Amniotic epithelial cell (primary cell): ENCODE measurements around the gene UPK3BL1.
"Not testable (repeated sequence)": the region's sequence is repeated elsewhere in the genome, so short reads cannot be mapped to it uniquely, and the experiment has no call there.

Experiments
- DNase-seq: peaks from one replicate; pipeline ENCODE4 v3.0.0-alpha.2; 2010; ENCODE audit warnings: low read depth

UPK3BL1 gene

DNA sequence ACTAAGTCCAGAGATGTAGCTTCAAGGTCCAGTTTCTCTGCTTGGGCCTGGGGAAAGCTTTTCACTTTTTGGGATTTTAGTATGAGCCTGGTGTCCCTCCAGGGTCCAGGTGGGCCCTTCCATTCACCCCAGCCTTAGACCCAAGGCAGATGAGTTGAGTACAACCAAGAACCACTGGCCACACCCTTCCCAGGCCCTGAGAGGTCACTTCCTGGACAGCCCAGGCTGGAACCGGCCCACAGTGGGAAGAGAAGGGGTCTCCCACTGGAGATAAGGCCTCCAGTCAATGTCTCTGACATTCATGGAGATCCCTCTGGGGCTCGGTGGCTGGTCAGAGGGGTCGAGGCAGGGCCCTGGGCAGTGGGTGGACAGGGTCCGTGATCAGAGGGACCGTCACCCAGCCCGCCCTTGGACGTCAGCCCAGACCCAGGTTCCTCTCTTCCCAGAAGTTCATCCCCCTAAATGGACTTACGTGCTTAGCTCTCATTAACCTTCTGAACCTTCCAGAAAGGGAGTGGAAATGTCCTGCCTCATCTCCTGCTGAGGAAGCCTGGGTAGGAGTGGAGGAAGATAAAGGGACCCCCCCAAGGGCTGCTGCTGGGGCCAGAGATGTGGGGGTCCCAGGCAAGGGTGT lies 15.2 kb downstream of the UPK3BL1 start:
- DNase-seq, result not testable (repeated sequence)

DNA sequence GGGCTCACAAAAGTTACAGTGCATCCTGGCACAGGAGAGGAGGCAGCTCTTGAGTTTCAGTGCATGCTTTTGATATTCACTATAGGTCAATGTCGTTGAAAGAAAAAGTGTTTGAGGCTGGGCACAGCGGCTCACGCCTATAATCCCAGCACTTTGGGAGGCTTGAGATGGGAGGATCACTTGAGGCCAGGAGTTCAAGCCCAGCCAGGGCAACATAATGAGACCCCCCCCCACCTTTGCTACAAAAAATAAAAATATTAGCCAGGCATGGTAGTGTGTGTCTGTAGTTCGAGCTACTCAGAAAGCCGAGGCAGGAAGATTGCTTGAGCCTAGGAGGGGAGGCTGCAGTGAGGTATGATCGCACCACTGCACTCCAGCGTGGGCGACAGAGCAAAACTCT lies 24.5 kb downstream of the UPK3BL1 start:
- DNase-seq, result not testable (repeated sequence)

DNA sequence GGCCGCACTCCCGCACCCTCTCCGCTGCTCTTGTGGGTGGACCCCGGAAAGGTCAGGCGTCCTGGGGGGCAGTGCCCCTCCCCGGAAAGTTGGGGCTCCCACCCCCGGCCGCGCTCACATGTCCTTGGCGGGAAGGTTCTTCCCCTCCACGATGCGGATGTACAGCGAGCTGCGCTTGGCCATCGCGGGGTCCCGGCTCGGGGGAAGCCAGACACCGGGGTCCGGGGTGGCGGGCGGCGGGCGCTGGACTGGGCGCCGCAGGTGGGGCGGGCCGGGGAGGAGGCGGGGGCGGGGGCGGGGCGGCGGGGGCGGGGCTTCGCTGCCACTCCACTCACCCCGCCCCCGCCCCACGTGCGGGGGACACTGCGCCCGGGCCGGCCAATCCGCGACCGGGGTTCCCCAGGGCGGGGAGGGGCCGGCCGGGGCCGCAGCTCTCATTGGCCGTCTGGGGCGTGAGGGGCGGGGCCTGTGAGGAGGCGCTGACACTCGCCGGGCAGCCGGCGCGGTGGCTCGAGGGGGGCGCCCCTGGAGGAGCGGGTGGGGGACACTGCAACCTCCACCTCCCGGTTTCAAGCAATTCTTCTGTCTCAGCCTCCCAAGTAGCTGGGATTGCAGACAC lies 26.0 kb downstream of the UPK3BL1 start, which contains the start of gene RASA4:
Gene RASA4, minus strand, starts transcription at position 250 of the 619 bp plus-strand sequence. Its CDS starts 67 bp downstream, at position 183.
- DNase-seq, result not testable (repeated sequence)

DNA sequence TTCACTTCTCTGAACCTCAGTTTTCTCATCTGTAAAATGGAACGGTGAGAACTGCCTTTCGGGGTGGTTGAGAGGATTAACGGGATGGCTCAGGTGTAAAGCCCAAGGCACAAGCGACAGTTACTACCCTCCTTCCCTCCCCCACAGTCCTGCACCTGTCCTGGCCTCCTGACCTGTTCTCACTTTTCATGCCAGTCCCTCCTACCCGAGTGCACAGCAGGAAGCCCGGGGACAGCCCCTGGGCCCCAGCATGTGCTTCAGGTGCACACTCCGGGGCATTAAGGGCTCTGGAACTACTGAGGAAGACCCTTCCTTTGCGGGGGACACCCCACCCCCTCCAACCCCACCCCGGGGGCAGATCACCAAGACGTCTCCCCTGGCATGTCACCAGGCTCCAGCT lies 26.7 kb downstream of the UPK3BL1 start:
- DNase-seq, result not testable (repeated sequence)

DNA sequence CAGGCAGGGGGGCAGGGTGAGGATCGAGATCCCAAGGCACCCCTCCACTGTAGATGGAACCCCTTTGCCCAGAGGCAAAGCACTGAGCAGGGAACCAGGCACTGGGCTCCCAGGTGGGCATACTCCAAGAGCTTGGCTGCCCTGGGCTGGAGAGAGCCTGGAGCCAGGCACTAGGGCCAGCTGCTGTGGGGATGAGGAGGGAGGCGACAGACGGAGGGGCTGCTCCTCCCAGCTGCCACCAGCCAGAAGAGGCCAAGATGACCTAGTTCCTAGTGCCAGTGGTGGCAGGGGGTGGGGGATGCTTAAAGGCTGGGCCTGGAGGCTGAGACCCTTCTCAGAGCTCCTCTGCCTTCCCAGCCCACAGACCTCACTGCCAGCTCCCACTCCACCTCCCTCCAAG lies 27.7 kb downstream of the UPK3BL1 start:
- DNase-seq, result not testable (repeated sequence)

DNA sequence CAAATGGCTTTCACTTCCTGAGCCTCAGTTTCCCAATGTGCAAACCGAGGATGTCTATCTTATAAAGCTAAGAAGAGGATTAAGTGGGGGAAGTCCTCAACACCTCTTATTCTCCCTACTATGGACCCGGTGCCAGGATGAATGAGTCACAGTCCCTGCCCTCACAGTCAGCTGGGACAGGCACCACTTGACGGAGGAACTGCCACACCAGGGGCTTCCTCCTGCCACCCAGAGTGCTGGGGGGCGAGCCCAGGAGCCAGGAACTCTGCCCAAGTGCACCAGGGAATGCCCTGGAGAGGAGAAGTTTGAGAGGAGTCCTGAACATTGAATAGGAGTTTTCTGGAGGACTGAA lies 28.3 kb downstream of the UPK3BL1 start:
- not testable (repeated sequence) for DNase-seq

DNA sequence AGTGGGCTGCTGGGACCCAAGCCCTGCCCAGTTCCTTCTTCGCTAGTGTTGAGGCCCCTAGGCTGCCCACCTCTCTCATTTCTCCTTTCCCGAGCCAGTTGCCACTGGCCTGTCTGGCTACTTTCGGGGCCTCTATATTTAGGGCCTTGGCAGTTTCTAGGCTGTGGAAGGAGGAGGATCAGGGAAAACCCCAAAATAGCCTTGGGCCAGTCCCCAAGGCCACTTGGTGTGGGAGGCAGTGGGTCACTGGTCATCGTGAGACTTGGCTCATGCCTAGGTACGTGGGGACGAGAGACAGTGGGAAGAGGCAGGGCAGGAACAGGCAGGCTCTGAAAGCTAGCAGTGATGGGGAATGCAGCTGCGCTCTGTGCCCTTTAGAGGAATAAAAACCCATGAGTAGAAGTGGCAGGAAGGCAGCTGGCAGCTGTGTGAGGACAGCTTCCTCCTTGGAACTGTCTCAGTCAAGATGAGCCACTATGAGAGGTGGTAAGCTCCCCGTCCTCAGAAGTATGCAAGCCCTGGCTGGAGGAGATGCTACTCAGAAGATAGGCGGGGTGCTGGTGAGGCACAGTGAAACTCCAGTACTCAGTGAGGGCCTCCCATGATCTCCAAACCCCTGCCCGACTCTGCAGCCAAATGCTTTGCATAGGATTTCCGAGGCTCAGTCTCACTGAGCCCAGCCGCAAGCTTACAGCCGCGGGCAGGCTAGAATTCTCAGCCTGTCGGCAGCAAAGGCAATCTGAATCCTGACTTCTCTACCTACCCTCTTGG lies 28.8 kb downstream of the UPK3BL1 start:
- DNase-seq, result not testable (repeated sequence)

DNA sequence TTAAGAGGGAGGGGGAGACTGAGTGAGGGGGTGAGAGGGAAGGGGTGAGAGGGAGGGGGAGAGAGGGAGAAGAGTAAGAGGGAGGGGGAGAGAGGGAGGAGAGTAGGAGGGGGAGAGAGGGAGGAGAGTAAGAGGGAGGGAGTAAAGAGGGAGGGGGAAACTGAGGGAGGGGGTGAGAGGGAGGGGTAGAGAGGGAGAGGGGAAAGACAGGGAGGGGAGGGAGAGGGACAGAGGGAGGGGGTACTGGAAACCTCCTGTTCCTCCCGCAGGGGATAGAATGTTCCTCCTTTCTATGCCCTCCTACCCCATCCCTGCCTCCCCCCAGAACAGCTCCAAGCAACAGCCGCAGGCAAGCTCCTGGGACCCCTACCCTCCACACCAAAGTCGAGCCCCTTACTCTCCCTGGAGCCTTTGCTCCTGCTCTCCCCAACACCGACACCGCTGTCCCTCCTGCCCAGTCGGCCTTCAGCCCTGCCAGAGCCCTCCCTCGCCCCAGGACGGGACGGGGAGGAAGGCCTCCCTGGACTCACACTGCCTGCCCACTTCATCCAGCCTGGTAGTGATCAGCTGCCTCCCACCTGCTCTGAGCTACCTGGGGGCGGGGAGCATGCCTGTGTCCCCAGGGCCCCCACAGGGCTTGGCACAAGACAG lies 30.8 kb downstream of the UPK3BL1 start:
- not testable (repeated sequence) for DNase-seq

DNA sequence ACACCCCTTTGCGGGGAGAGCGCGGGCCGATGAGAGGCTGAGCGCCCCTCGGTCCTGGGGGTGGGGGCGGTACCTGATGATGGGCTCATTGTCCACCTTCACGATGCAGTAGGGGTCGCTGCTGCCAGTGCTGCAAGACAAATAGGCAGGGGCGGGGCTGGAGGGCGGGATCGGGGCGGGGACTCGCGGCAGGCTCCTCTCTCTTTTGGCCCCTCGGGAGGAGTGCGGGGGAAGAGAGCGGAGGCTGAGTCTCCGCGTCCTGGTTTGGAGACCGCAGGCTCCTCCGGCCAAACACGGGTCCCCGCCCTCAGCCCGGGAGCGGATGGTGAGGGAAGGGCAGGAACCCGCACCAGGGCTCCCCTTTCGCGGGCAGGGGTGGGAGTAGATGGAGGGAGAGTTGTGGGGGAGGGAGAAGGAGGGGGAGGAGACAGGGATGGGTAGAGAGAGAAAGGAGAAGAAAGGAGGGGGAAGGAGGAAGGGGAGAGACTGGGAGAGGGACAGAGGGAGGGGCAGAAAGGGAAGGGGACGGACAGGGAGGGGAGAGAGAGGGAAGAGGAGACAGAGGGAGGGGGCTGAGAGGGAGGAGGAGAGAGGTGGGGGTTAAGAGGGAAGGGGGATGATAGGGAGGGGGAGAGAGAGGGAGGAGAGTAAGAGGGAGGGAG lies 31.4 kb downstream of the UPK3BL1 start:
- DNase-seq, result not testable (repeated sequence)

DNA sequence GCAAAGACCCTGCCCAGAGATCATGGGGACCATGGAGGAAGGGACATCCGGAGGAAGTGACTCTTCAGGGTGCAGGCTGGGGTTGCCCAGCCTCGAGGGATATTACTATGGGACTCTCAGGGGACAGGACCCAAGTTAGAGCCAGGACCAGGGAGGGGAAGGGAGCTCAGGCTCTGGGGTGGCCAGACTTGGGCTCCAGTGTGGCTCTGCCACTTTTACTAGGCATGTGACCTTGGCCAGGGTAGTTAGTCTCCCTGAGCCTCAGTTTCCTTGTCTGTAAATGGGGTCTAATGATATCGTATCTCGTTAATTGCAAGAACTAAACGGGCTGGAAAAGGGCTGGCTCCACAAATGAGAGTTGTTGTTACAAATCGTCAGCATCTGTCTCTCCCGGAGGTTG lies 32.1 kb downstream of the UPK3BL1 start:
- not testable (repeated sequence) for DNase-seq

DNA sequence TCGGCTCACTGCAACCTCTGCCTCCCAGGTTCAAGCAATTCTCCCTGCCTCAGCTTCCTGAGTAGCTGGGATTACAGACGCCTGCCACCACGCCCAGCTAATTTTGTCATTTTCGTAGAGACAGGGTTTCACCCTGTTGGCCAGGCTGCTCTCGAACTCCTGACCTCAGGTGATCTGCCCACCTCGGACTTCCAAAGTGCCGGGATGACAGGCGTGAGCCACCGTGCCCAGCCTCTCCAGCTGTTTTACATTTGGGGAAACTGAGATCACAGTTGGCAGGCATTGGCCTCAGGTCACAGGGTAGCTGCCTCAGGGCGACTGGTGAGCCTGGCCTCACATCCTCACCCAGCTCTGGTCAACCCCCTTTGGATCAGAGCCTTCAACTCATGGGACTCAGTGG lies 32.9 kb downstream of the UPK3BL1 start:
- not testable (repeated sequence) for DNase-seq

DNA sequence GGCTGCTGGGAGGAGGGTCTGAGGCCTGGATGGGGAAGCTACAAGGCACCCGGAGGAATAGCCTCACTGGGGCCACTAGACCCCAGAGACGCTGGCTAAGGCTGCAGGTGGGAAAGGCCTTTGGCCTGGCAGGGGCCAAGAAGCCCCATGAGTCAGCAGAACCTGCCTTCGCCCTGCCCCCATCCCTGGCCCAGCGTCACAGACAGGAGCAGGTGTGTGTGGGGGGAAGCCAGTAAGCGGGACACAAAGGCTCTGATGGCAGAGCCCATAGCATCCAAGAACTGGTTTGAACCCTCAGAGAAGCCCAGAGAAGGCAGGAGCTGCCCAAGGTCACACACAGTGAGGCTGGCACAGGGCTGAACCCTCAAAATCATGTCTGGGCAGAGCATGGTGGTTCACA lies 35.7 kb downstream of the UPK3BL1 start:
- DNase-seq, result not testable (repeated sequence)

DNA sequence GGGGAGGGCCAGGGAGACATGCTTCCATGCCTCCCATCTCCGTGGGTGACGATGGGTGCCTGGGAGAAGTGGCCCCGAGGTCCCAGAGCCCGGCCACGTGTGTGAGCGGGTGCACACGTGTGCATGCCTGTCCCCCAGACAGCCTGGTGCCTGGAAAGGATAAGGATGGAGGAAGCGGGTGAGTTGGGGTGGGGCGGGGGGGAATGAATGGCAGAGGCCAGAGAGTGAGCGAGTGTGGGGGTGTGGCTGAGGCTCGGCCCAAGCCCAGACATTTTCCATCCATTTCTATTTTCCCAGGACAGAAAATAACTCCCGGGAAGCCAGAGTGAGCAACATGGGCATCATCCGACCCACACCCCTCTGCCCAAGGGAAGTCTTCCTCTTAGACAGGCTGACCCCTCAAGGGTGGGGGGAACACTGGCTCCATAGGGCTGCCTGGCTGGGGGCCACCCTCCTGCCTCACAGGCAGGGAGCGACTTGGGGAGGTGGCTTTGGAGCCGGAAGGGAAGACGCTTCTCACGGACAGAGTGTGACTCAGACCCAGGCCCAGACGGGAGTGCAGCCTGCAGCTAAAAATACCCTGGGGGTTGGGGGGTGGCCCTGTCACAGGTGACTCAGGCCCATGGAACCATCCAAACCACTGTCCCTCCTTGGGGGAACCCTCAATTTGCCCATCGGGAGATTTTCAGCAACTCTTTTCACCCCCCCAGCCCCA lies 38.0 kb downstream of the UPK3BL1 start:
- not testable (repeated sequence) for DNase-seq

DNA sequence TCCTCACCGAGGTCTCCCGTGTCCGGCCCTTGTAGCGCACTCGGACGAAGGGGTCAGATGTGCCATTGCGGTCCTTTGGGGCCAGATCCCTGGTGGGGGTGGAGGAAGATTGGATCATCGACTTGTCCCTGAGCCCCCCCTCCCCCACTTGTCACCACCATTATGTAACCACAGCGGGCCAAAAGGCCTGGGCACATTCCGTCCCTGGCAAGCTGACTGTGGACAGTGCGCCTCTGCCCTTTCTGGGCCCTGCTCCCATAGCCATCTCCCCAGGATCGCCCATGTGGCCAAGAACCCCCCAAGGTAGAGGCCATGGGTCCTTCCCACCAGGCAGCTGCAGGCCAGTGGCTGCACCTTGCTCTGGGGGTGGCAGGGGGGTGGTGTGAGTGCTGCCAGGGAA lies 40.3 kb downstream of the UPK3BL1 start:
- not testable (repeated sequence) for DNase-seq

DNA sequence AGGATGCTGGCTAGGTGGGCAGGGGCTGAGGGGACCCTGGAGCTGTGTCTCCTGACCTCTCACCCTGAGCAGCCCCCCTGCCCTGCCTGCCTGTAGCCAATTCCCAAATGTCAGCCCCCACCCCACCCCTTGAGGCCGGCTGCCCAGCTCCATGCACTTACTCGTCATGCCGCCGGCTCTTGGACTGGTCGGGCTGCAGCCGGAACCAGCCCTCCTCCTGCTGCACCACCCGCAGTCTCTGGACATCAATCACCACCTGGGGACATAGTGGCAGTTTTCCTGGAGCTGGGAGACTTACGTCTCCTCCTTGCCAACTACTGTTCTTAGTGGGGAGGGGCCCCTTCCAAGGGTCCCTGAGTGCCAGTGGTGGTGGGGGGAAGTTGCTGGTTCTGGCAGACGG lies 42.9 kb downstream of the UPK3BL1 start:
- not testable (repeated sequence) for DNase-seq

DNA sequence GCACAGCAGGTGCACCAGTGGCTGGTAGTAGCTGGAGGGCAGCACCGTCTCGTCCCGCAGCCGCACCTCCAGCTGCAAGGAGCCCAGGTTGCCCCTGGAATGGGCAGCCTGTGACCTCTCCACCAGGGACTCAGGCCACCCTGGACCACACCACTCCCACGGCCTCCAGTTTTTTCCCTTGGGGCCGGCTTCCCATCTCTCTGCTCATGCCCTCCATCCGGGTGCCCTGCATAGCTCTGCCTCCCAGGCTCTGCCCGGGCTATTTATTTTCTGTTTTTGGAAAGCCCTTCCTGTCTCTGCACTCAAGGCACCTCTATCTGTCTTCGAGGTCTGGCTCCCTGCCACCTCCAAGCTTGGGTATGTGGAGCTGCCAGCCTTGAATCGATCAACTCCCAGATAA lies 46.6 kb downstream of the UPK3BL1 start:
- DNase-seq, result not testable (repeated sequence)

DNA sequence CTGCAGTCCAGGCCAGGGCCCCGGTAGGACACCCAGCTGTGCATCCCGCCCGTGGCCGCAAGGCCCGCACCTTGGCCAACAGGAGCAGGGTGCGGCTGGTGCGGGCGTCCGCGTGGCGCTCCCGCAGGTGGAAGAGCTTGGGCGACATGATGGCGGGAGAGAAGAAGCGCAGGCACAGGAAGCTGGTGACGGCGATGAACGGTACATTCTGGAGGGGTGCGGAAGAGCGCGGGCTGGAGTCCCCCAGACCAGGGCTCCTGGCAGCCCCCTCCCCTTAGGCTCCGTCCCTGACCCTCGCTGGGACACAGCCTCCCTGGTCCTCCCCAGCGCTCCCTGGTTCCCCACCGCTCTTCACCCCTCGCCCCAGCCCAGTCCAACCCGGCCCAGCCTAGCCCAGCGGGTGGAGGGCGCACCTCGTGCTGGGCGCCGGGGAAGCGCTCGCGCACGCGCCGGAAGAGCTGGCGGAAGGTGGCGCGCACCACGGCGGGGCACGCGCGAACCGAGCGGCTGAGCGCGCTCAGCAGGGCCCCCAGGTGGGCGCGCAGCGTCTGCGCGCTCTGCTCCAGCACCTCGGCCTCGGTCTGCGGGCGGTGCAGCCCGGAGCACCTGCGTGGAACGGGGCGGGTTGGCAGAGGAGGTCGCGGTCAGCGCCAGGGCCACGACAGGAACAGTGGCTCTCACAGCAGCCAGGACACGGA lies 48.8 kb downstream of the UPK3BL1 start:
- DNase-seq, result not testable (repeated sequence)

DNA sequence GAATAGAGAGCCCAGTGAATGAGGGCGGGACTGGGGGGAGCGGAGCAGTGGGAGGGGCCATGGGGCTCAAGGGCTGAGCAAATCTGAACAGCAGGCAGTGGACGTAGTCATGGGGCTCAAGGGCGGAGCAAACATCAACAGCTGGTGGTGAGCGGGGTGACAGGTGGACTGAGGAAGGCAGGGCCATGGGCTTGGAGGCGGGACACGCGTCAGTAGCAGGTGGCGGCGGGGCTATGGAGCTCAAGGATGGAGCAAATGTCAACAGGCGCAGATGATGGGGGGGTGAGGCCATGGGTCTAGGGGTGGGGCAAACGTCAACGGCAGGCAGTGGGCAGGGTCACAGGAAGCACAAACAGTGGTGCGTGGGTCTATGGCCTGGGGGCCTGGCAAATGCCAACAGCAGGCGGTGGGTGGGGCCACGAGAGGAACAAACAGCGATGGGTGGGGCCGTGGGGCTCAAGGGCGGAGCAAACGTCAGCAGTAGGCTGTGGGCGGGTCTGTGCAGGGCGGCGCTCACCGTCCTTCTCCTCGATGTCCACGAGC lies 50.0 kb downstream of the UPK3BL1 start:
- not testable (repeated sequence) for DNase-seq

DNA sequence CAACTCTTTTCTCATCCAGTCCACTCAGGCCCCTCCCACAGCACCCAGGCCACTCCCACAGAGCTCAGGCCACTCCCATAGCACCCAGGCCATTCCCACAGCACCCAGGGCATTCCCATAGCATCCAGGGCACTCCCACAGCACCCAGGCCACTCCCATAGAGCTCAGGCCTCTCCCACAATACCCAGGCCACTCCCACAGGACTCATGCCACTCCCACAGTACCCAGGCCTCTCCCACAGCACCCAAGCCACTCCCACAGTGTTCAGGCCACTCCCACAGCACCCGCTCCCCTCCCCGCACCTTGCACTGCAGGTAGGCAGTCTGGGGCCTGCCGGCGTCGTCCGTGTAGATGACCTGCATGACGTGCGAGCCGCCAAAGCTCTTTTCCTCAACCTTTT lies 52.7 kb downstream of the UPK3BL1 start:
- not testable (repeated sequence) for DNase-seq
